ENCODE measurements around the gene AMZ2. TPM values are rescaled to one million over a fixed set of nuclear protein-coding genes. Genes with fewer than 3 reads are reported as not detected.
A peak's percentile ranks its signal among the peaks of the same experiment; 100 is the strongest.
"Not testable (repeated sequence)": the region's sequence is repeated elsewhere in the genome, so short reads cannot be mapped to it uniquely, and the experiment has no call there.

Gene AMZ2
- total RNA-seq, 4 donors from 2014 or later, result 32.7 to 45.6 (median 32.8) TPM; not detected in 1

GRCh38 chr17:68258890-68259647 is 11.2 kb downstream of the AMZ2 start:
- DNase-seq, result peak; percentile 62
- in situ Hi-C loops (cut with MboI; ENCODE audit: low pct_ligation_motif_present in 1 of 4, low pct_unique_long_range_greater_than_20kb in 1 of 4, low sequenced_read_pairs in 3 of 4), result loop anchor here in 2 of 4 donors (10.0 to 25.0 kb wide), 2 partner anchors 196 to 503 kb away; partner anchors contain the start of gene WIPI1 (in 1 of the 2)
- intact Hi-C loops (cut with DNase I; ENCODE audit: low total_unique reads), result not testable (repeated sequence)

GRCh38 chr17:68259648-68259951 is 11.8 kb downstream of the AMZ2 start:
- in situ Hi-C loops (cut with MboI; ENCODE audit: low pct_ligation_motif_present in 1 of 4, low pct_unique_long_range_greater_than_20kb in 1 of 4, low sequenced_read_pairs in 3 of 4), result loop anchor here in 2 of 4 donors (10.0 to 25.0 kb wide), 2 partner anchors 195 to 503 kb away; partner anchors contain the start of gene WIPI1 (in 1 of the 2)
- H3K36me3 ChIP-seq; H3K9me3 ChIP-seq; DNase-seq; H3K27me3 ChIP-seq; intact Hi-C loops (cut with DNase I; ENCODE audit: low total_unique reads); H3K4me3 ChIP-seq: not testable (repeated sequence)
- Histone ChIP-seq H3K27ac (peak overlapping the region; percentile 33 to 74 (median 64)), H3K4me1 (peaks cover 0 to 19% (median 8%) of the 10 kb centered on the region in 4 donors)
- 72 to 83% methylated on average over 1 to 3 of the region's 3 CpGs for WGBS, 2 donors (ENCODE audit: low coverage in 1 of 2)

More at GRCh38 chr17:68258890-68259647, 11.2 kb downstream of the AMZ2 start:
- H3K27ac ChIP-seq, result peak overlapping the region; percentile 53 to 74 (median 64)
- WGBS, 2 donors (ENCODE audit: low coverage in 1 of 2), result 17 to 42% methylated on average over 5 to 30 of the region's 44 CpGs
- not testable (repeated sequence) for H3K9me3 ChIP-seq, H3K27me3 ChIP-seq, H3K36me3 ChIP-seq
- TF ChIP-seq EP300 (IDR thresholded peaks at IDR 0.05; ENCODE audit: low read depth) (peak; percentile 20), POLR2AphosphoS5 (IDR thresholded peaks at IDR 0.05) (peak in 2 of 3 donors; percentile 49 to 54)
- H3K4me3 ChIP-seq, result peak overlapping the region in 2 of 4 donors; percentile 5
- H3K4me1 ChIP-seq, result peaks cover 0 to 19% (median 8%) of the 10 kb centered on the region in 4 donors

GRCh38 chr17:68260051-68260762 is 12.4 kb downstream of the AMZ2 start:
- no peak for DNase-seq
- intact Hi-C loops (cut with DNase I; ENCODE audit: low total_unique reads) (loop anchor here (5.0 kb wide), 1 partner anchor 202 kb away; no protein-coding TSS in a partner anchor), in situ Hi-C loops (cut with MboI; ENCODE audit: low pct_ligation_motif_present in 1 of 4, low pct_unique_long_range_greater_than_20kb in 1 of 4, low sequenced_read_pairs in 3 of 4) (loop anchor here in 3 of 4 donors (5.0 to 25.0 kb wide), 4 partner anchors 175 to 502 kb away; no protein-coding TSS in a partner anchor)
- H3K36me3 ChIP-seq, result peaks cover 0 to 6% (median 0%) of the 10 kb centered on the region in 4 donors
- peak overlapping the region in 2 of 4 donors; percentile 22 to 74 for H3K27ac ChIP-seq
- peaks cover 0 to 17% (median 8%) of the 10 kb centered on the region in 4 donors for H3K4me1 ChIP-seq
- H3K27me3 ChIP-seq, result no peaks in the 10 kb centered on the region
- H3K4me3 ChIP-seq, result no peak overlapping the region
- TF ChIP-seq POLR2AphosphoS5 (IDR thresholded peaks at IDR 0.05) (no peak), CTCF (IDR thresholded peaks at IDR 0.05) (no peak), EP300 (IDR thresholded peaks at IDR 0.05; ENCODE audit: low read depth) (no peak), POLR2A (IDR thresholded peaks at IDR 0.05) (no peak)
- H3K9me3 ChIP-seq, result no peaks in the 10 kb centered on the region
- WGBS, 2 donors (ENCODE audit: low coverage in 1 of 2), result 79 to 88% methylated on average over 7 to 9 of the region's 9 CpGs

GRCh38 chr17:68262467-68262866 is 14.6 kb downstream of the AMZ2 start:
- WGBS, 2 donors (ENCODE audit: low coverage in 1 of 2), result 54% methylated on average over 2 of the region's 2 CpGs; no CpG with 5 or more reads in 1 of the 2 donors
- H3K9me3 ChIP-seq, H3K27me3 ChIP-seq, H3K27ac ChIP-seq, H3K4me3 ChIP-seq, H3K36me3 ChIP-seq, DNase-seq: not testable (repeated sequence)
- in situ Hi-C loops (cut with MboI; ENCODE audit: low pct_ligation_motif_present in 1 of 4, low pct_unique_long_range_greater_than_20kb in 1 of 4, low sequenced_read_pairs in 3 of 4), result loop anchor here in 3 of 4 donors (5.0 to 25.0 kb wide), 4 partner anchors 172 to 500 kb away; no protein-coding TSS in a partner anchor
- peaks cover 0 to 13% (median 7%) of the 10 kb centered on the region in 4 donors for H3K4me1 ChIP-seq
- intact Hi-C loops (cut with DNase I; ENCODE audit: low total_unique reads), result loop anchor here (5.0 kb wide), 1 partner anchor 200 kb away; no protein-coding TSS in a partner anchor

GRCh38 chr17:68263101-68263681 is 15.3 kb downstream of the AMZ2 start:
- in situ Hi-C loops (cut with MboI; ENCODE audit: low pct_ligation_motif_present in 1 of 4, low pct_unique_long_range_greater_than_20kb in 1 of 4, low sequenced_read_pairs in 3 of 4), result loop anchor here in 3 of 4 donors (5.0 to 25.0 kb wide), 4 partner anchors 172 to 499 kb away; no protein-coding TSS in a partner anchor
- H3K36me3 ChIP-seq, H3K27ac ChIP-seq, DNase-seq, H3K4me3 ChIP-seq, H3K9me3 ChIP-seq, H3K27me3 ChIP-seq: not testable (repeated sequence)
- peak; percentile 45 to 66 (median 55) for TF ChIP-seq CTCF (IDR thresholded peaks at IDR 0.05)
- H3K4me1 ChIP-seq, result peaks cover 0 to 13% (median 7%) of the 10 kb centered on the region in 4 donors
- 0 to 10% methylated on average over 8 to 9 of the region's 9 CpGs for WGBS, 2 donors (ENCODE audit: low coverage in 1 of 2)
- intact Hi-C loops (cut with DNase I; ENCODE audit: low total_unique reads), result loop anchor here (5.0 kb wide), 1 partner anchor 199 kb away; no protein-coding TSS in a partner anchor

GRCh38 chr17:68265833-68266232 is 18.0 kb downstream of the AMZ2 start:
- H3K36me3 ChIP-seq; DNase-seq; H3K9me3 ChIP-seq; H3K27ac ChIP-seq; H3K4me3 ChIP-seq; H3K4me1 ChIP-seq; intact Hi-C loops (cut with DNase I; ENCODE audit: low total_unique reads); H3K27me3 ChIP-seq: not testable (repeated sequence)
- in situ Hi-C loops (cut with MboI; ENCODE audit: low pct_ligation_motif_present in 1 of 4, low pct_unique_long_range_greater_than_20kb in 1 of 4, low sequenced_read_pairs in 3 of 4), result loop anchor here in 3 of 4 donors (10.0 to 25.0 kb wide), 3 partner anchors 169 to 496 kb away; no protein-coding TSS in a partner anchor
- 85 to 92% methylated on average over 2 of the region's 2 CpGs for WGBS, 2 donors (ENCODE audit: low coverage in 1 of 2)

All from transverse colon (tissue), 4 donors.